Esophagus squamous epithelium (tissue), 5 donors: ENCODE results near the gene ZNF3. TPM values are rescaled to one million over a fixed set of nuclear protein-coding genes. Genes with fewer than 3 reads are reported as not detected.

Experiments
- DNase-seq: peaks from one replicate; lab custom pipeline; 2025; lab: John Stamatoyannopoulos, UW
- H3K27ac ChIP-seq, 4 donors: fragments of 200-600 bp; sonication (generic); one replicate each; pipeline ENCODE4 v1.5.1; 2016 to 2019; ENCODE audit warnings: mild to moderate bottlenecking in 1 of 4
- H3K27me3 ChIP-seq, 4 donors: fragments of 200-600 bp; sonication (generic); 1 replicate in 3 of 4; 2 replicates in 1 of 4; pipeline versions ENCODE4 v1.5.1 to v1.6.0; 2017 to 2021; ENCODE audit warnings: antibody characterized with exemption in 1 of 4
- H3K36me3 ChIP-seq, 3 donors: fragments of 200-600 bp; sonication (generic); one replicate each; pipeline ENCODE4 v1.5.1; 2016 to 2019
- H3K4me1 ChIP-seq, 3 donors: fragments of 200-600 bp; sonication (generic); one replicate each; pipeline ENCODE4 v1.5.1; 2017 to 2019
- H3K4me3 ChIP-seq, 4 donors: fragments of 200-600 bp; sonication (generic); 1 replicate in 3 of 4; 2 replicates in 1 of 4; pipeline ENCODE4 v1.5.1; 2016 to 2019; ENCODE audit warnings: mild to moderate bottlenecking in 2 of 4, moderate library complexity in 1 of 4
- H3K9me3 ChIP-seq, 3 donors: fragments of 200-600 bp; sonication (generic); one replicate each; pipeline ENCODE4 v1.5.1; 2016 to 2019
- CTCF ChIP-seq, 6 experiments: fragments of 450-650 bp in 4 of 6; fragments of 200-600 bp in 2 of 6; sonication (generic) in 2 of 6; IDR thresholded peaks; one replicate each; pipeline ENCODE4 v1.5.1; 2016 to 2019; ENCODE audit warnings: antibody characterized with exemption in 6 of 6, mild to moderate bottlenecking in 4 of 6, moderate library complexity in 4 of 6
- POLR2A ChIP-seq, 4 donors: fragments of 450-650 bp; IDR thresholded peaks; one replicate each; pipeline ENCODE4 v1.6.1; 2017; ENCODE audit warnings: antibody characterized with exemption in 4 of 4, mild to moderate bottlenecking in 4 of 4, moderate library complexity in 3 of 4
- WGBS, 2 donors: methylation state at CpG; one replicate each; pipeline ENCODE4 v1.1.5; 2018; 5-methylcytosine and 5-hydroxymethylcytosine counted together
- intact Hi-C: fragments of 100-400 bp; cut with DNase I; formaldehyde crosslinking; loops from one replicate; pipeline ENCODE4 v1.15.0; 2022
- total RNA-seq, 4 donors: library from RNA; depleted of rRNA; stranded (reverse); fragments of >200 nt; gene quantifications; one replicate each; pipeline ENCODE4 v1.1.0, GENCODE V29; 2016
- donor health status: DM: yes; HTN: yes; CAD: no.

ZNF3 gene
- total RNA-seq, 4 donors from 2014 or later: 10.5 to 22.3 (median 12.2) TPM

DNA sequence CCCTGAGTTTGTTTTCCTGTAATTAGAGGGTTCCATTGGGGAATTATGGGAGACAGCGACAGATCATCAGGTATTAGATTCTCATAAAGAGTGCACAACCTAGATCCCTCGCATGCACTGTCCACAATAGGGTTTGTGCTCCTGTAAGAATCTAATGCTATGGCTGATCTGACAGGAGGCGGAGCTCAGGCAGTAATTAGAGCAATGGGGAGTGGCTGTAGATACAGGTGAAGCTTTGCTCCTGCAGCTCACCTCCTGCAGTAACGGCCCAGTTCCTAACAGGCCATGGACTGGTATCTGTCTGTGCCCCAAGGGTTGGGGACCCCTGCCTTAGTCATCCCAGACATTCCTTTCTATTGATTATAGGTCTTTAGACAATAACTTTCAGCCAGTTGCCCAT lies 32.8 kb downstream of the ZNF3 start:
- TF ChIP-seq POLR2A (IDR thresholded peaks at IDR 0.05) (no peak), CTCF (IDR thresholded peaks at IDR 0.05) (no peak)
- no peak for DNase-seq

DNA sequence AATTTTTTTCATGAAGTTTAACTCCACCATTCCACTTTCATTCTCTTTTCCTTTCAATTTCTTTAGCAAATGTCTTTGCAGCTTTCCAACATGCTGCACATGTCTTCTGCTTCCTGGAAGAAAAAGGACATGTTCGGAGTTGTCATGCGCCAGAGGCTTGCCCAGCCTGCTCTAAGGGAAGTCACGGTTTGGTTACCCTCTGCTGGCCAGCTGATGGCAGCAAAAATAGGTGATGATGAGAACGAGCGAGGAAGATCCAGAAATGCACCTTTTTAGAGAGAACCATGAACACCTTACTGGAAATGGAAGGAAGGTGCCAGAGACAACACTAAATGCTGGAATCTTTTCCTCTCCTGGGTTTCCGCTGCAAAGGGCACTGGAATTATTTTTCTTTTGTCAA lies 36.8 kb downstream of the ZNF3 start:
- no peak for DNase-seq
- 22 to 34% methylated on average over 6 of the region's 6 CpGs for WGBS, 2 donors
- Histone ChIP-seq H3K27ac (no peak overlapping the region), H3K4me3 (no peak overlapping the region), H3K9me3 (no peaks in the 10 kb centered on the region), H3K4me1 (peaks cover 4 to 30% (median 4%) of the 10 kb centered on the region in 3 donors), H3K36me3 (no peaks in the 10 kb centered on the region), H3K27me3 (no peaks in the 10 kb centered on the region)
- intact Hi-C loops: no loop called here
- TF ChIP-seq POLR2A (IDR thresholded peaks at IDR 0.05): no peak
- TF ChIP-seq CTCF (IDR thresholded peaks at IDR 0.05): peak in 4 of 6 experiments; percentile 29 to 66 (median 54)

More for the DNA sequence above, 32.8 kb downstream of the ZNF3 start:
- intact Hi-C loops: no loop called here
- Histone ChIP-seq H3K27ac (peak overlapping the region in 3 of 4 donors; percentile 91 to 98 (median 97)), H3K36me3 (no peaks in the 10 kb centered on the region), H3K9me3 (no peaks in the 10 kb centered on the region), H3K4me3 (no peak overlapping the region), H3K4me1 (peaks cover 11 to 52% (median 13%) of the 10 kb centered on the region in 3 donors), H3K27me3 (no peaks in the 10 kb centered on the region)
- 64 to 73% methylated on average over 4 of the region's 4 CpGs for WGBS, 2 donors

- no peaks in the 10 kb centered on the region for H3K27me3 ChIP-seq
- no peak for TF ChIP-seq POLR2A (IDR thresholded peaks at IDR 0.05)
- TF ChIP-seq CTCF (IDR thresholded peaks at IDR 0.05): no peak
- intact Hi-C loops: no loop called here
- no peak for DNase-seq
- H3K4me3 ChIP-seq: no peak overlapping the region
- WGBS, 2 donors: 61 to 77% methylated on average over 7 of the region's 7 CpGs
- no peaks in the 10 kb centered on the region for H3K9me3 ChIP-seq
- H3K36me3 ChIP-seq: peaks cover 0 to 32% (median 0%) of the 10 kb centered on the region in 3 donors
- peaks cover 0 to 28% (median 0%) of the 10 kb centered on the region in 3 donors for H3K4me1 ChIP-seq
- H3K27ac ChIP-seq: no peak overlapping the region
Measured at GRCh38 chr7:100040575-100040974, 40.9 kb downstream of the ZNF3 start.

DNA sequence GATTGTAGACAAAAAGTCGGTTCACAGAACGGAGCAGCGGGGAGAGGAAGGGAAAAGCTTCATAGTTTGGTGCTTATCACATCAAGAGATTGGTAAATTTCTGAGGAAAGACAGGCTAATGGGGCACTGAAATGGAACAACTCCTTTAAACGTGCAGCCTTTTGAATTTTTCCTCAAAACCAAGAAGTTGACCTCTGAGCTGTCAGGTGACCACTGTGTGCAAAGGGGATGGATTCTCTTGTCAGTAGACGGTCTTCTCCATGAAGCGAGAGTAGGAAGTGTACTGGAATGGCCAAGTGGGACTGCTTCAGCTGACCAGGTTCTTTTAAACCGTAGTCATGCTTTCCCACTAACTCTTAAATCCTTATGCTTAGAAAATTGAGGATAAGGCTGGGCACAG lies 43.2 kb downstream of the ZNF3 start:
- no peak for DNase-seq
- no peaks in the 10 kb centered on the region for H3K27me3 ChIP-seq
- H3K4me1 ChIP-seq: peaks cover 0 to 19% (median 0%) of the 10 kb centered on the region in 3 donors
- no peak overlapping the region for H3K27ac ChIP-seq
- WGBS, 2 donors: 90 to 95% methylated on average over 7 of the region's 7 CpGs
- no peaks in the 10 kb centered on the region for H3K9me3 ChIP-seq
- intact Hi-C loops: no loop called here
- H3K4me3 ChIP-seq: no peak overlapping the region
- peaks cover 11 to 55% (median 19%) of the 10 kb centered on the region in 3 donors for H3K36me3 ChIP-seq
- no peak for TF ChIP-seq POLR2A (IDR thresholded peaks at IDR 0.05)
- TF ChIP-seq CTCF (IDR thresholded peaks at IDR 0.05): no peak

GRCh38 chr7:100035876-100036275 lies 45.6 kb downstream of the ZNF3 start:
- intact Hi-C loops: no loop called here
- H3K27me3 ChIP-seq: no peaks in the 10 kb centered on the region
- no peak for DNase-seq
- TF ChIP-seq CTCF (IDR thresholded peaks at IDR 0.05) (no peak), POLR2A (IDR thresholded peaks at IDR 0.05) (no peak)
- H3K27ac ChIP-seq: peak overlapping the region in 1 of 4 donors; percentile 14
- no peaks in the 10 kb centered on the region for H3K9me3 ChIP-seq
- 77 to 94% methylated on average over 6 of the region's 6 CpGs for WGBS, 2 donors
- peaks cover 12 to 79% (median 40%) of the 10 kb centered on the region in 3 donors for H3K36me3 ChIP-seq
- no peak overlapping the region for H3K4me3 ChIP-seq
- peaks cover 0 to 10% (median 0%) of the 10 kb centered on the region in 3 donors for H3K4me1 ChIP-seq
